HG03159 (cell line): ENCODE results near the gene HIPK1.
"Not testable (repeated sequence)": the region's sequence is repeated elsewhere in the genome, so short reads cannot be mapped to it uniquely, and the experiment has no call there.

ENCODE experiments used
- ATAC-seq: cut with Tn5 transposase; IDR thresholded peaks from one replicate; pipeline ENCODE4 v1.9.1; 2021; ENCODE audit warnings: mild to moderate bottlenecking, moderate library complexity; ENCODE audit not compliant: unreplicated experiment

The HIPK1 gene

GRCh38 chr1:114008993-114009392, 79.9 kb downstream of the HIPK1 start:
- ATAC-seq: no peak

- no peak for ATAC-seq
Measured at GRCh38 chr1:114009393-114009792, 80.3 kb downstream of the HIPK1 start.

- no peak for ATAC-seq
Measured at GRCh38 chr1:114010433-114011184, 81.5 kb downstream of the HIPK1 start.

GRCh38 chr1:114011796-114012195, 82.7 kb downstream of the HIPK1 start:
- no peak for ATAC-seq

- ATAC-seq: no peak
Measured at GRCh38 chr1:114015075-114015474, 86.0 kb downstream of the HIPK1 start.

GRCh38 chr1:114019724-114020123, 90.6 kb downstream of the HIPK1 start:
- not testable (repeated sequence) for ATAC-seq

GRCh38 chr1:114021665-114022099, 92.6 kb downstream of the HIPK1 start:
- no peak for ATAC-seq

- ATAC-seq: no peak
Measured at GRCh38 chr1:114022877-114023276, 93.8 kb downstream of the HIPK1 start.

GRCh38 chr1:114023377-114023776, 94.3 kb downstream of the HIPK1 start:
- no peak for ATAC-seq

- no peak for ATAC-seq
Measured at GRCh38 chr1:114024049-114024448, 94.9 kb downstream of the HIPK1 start.

- no peak for ATAC-seq
Measured at GRCh38 chr1:114025609-114026401, 96.7 kb downstream of the HIPK1 start.

GRCh38 chr1:114026797-114027196, 97.7 kb downstream of the HIPK1 start:
- no peak for ATAC-seq
